Esophagus mucosa (tissue), 1 donor: ENCODE data around the gene PTGDS. TPM values are rescaled to one million over a fixed set of nuclear protein-coding genes. Genes with fewer than 3 reads are reported as not detected.

Experiments used
- ATAC-seq: fragments of 200-7000 bp; cut with Tn5 transposase; one replicate; pipeline ENCODE4 v1.9.1; 2020
- total RNA-seq: library from RNA; stranded (reverse); gene quantifications from one replicate; pipeline ENCODE4 v1.2.4, GENCODE V29; 2023
- donor health status: DM: yes; HTN: yes; CAD: no.

The PTGDS gene
- total RNA-seq, 1 donor from 2014 or later: 18.4 TPM

DNA sequence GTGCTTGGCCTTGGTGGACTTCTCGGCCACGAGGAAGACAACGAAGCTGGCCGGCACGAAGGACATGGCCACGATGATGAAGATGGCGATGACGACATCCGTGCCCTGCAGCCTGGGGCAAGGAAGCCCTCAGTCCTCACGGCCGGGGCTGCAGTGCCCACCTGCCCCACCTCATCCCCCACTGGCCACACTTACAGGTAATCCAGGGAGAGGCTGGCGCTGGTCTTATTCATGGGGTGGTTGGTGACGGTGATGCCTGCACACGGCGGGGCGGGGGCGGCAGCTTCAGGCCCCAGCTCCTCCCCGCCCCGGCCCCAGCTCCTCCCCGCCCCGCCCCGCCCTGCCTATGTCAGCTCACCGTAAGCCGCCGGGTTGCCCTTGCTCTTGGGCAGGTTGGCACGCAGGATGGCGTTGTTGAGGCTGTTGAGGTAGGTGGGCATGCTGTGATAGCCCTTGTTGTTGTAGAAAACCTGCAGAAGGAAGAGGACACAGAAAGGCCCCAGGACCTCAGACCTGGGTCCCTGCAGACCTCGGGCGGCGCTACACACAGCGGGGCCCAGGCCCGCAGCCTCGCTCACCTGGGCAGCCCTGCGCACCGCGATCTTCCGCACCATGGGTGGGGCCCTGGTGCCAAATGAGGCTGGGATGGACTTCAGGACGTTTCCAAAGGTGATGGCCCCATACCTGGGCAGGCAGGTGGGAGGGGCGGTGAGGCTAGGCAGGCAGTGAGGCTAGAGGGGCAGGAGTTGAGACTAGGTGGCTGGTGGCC, 34.8 kb downstream of the PTGDS start:
- ATAC-seq: no peak

DNA sequence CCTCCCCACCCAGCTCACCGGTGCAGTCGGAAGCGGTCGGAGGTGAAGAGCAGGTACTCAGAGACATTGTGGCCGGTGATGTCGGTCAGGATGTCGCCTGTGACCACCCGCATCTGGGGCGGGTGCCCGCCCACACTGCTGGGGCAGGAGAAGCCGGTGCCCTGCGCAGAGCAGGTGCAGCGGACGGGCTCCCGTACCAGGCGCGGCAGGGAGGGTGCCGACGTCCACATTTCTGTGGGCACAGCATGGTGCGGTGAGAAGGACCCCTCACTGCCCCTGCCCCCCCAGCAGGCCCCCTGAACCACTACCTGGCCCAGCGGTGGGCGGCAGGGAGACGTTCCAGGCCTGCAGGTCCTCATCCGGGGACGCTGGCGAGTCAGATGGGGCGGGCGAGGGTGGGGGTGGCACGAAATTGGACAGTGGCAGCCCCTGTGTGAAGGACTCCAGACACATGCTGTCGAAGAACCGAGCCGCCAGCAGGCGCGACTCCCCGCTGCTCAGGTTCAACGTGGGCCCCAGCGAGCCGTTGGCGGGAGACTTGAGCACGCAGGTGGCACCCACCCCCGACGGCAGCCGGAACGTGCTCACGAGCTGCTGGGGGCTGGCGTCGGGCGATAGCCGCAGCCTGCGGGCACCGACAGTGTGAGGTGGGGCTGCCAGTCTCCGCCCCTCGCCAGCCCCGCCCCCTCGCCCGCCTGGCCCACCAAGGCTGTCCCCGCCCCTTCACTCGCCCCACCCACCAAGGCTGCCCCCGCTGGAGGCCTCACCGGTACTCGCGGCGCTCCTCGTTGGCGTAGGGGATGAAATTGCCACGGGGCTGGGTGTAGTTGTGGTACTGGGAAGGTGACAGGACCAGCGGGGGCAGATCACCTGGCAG, 35.6 kb downstream of the PTGDS start:
- no peak for ATAC-seq

DNA sequence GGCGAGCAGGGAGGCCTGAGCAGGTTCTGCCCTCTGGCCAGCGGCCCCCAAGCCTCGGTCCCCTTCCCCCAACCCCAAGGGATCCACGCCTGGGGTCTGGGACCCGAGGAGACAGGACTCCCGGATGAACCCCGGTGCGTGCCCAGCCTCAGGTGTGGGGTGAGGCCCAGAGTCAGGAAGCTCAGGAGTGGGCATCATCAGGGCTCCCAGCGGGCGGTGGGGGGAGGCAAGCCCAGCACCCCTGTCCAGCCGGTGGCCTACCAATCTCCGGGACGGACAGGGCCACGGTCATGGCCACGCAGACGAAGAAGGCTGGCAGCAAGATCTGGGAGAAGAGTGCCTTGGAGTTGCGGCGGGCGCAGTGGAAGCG, 36.3 kb downstream of the PTGDS start:
- no peak for ATAC-seq

DNA sequence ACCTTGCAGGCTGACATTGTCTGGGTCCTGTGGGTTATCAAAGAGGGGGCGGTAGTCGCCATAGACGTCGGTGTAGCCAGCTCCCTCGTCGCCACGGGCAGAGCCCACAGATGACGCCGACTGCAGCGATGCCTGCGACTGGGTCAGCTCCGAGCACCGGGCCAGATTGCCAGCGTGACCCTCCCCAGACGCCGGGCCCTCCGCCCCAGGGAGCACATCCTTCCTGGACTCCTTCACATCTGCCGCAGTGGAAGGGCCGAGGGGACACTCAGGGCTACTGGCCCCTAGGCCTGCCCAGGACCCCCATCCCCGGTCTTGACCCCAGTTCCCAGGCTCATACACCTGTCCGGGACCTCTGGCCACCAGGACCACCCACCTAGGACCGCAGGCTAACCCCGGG, 36.9 kb downstream of the PTGDS start:
- ATAC-seq: no peak

DNA sequence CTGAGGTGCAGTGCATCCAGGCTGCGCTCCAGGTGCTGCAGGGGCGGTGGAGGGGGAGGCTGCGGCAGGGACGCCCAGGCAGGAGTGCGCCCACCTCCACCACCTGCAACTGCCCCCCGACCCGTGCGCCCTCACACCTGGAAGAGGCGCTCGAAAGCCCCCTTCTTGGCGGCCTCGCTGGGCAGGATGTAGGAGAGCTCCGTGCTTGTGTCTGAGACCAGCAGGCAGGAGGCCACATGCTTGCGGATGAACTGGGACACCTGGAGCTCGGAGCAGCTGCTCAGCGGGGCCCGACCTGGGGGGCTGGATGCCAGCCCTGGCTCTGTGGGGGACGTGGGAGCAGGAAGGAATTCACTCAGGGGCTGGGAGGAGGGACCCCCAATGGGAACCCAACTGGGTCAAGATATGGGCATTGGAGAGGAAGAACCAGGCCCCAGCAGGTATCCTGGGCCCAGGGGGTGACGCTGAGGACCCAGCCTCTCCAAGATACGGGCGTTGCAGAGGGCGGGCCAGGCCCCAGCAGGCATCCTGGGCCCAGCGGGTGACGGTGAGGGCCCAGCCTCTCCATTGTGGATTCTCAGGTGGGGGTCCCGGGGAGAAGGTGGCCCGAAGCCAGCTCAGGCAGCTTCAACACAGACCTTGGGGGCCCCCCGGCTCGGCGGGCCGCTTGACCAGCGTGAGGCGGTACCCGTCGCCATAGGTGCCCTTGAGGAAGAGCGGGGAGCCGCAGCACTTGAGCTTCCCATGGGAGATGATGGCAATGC, 37.7 kb downstream of the PTGDS start:
- no peak for ATAC-seq

DNA sequence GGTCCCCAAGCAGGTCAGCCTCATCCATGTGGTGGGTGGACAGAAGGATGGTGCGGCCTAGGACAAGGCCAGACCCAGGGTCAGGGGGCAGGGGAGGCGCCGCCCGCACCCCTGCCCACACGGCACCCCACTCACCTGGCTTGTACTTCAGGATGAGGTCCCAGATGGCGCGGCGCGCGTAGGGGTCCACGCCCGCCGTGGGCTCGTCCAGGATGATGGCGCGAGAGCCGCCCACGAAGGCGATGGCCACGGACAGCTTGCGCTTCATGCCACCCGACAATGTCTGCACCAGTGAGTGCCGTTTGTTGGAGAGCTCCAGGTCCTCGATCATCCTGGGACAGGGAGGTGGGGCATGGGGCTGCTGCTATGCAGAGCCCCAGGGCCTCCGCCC, 38.2 kb downstream of the PTGDS start:
- ATAC-seq: no peak

DNA sequence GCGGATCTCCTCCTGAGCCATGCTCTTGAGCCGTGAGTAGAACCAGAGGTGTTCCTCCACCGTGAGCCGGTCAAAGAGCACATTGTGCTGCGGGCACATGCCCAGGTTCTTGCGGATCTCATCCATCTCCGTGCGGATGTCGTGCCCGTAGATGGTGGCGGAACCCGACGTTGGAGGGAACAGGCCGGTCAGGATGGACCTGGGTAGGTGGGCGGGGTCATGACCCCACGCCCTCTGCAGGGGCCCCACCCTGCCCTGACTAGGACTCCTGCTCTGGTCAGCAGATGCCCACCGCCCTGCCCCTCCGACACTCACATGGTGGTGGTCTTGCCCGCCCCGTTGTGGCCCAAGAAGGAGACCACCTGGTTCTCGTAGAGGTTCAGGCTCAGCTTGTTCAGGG, 38.7 kb downstream of the PTGDS start:
- ATAC-seq: no peak

DNA sequence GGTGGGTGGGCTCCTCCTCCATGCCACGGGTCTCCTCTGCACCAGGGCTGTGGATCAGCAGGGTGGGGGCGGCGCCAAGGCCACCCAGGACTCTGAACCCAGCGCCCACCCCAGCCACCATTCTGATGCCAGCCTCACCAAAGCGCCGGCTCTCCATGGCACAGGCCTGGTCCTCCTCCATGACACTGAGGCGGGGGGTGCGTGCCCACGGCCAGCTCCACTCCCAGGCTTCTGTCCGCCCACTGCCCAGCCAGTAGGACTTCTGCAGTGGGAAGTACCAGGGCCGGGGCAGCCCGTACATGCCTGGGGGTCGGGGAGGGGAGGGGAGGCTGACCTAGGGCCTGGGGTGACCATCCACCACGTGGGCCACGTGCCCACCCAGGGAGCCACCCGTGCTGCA, 39.1 kb downstream of the PTGDS start:
- no peak for ATAC-seq

DNA sequence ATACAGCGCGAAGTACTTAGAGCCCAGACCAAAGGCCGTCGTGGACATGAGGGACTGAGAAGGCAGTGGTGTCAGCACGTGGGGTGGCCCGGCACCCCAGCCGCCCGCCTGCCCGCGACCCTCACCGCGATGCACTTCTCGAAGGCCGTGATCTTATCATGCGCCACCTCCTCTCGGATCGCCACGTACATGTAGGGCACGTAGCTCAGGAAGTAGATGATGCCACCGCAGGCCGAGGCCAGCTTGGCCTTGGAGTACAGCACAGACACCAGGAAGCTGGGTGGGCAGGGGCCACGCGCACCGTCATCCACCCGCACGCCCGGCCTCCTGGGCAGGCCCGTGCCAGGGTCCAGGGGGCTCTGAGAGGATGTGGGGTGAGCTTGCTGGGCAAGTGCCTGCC, 39.8 kb downstream of the PTGDS start:
- ATAC-seq: no peak

DNA sequence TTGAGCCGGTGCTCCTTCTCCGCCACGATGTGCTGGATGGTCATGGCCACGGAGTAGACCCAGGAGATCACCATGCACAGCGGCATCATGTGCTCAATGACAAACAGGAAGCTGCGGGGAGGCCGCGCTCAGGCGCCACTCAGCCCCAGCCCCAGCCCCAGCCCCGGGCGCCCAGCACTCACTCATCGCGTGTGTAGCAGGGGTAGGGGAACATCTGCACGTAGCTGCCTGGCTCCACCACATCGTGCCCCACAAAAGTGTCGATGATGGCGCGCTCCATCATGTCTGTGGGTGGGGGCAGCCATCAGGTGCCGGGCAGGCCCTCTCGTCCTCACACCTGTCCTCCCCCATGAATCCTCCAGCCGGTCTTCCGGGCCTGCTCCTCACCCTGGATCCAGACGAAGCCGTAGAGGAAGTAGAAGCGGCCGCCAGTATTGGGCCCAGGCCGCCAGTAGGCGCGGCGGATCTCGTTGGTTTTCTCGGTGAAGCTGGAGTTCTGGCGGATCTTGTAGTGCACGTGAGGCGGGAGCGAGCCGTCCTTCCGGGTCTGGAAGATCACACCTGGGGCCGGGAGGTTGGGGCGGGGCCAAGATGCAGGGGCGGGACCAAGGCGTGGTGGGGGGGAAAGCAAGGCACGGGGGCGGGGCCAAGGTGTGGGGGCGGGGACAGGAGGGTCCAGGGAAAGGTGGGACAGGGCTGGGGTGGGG, 40.6 kb downstream of the PTGDS start:
- ATAC-seq: no peak

DNA sequence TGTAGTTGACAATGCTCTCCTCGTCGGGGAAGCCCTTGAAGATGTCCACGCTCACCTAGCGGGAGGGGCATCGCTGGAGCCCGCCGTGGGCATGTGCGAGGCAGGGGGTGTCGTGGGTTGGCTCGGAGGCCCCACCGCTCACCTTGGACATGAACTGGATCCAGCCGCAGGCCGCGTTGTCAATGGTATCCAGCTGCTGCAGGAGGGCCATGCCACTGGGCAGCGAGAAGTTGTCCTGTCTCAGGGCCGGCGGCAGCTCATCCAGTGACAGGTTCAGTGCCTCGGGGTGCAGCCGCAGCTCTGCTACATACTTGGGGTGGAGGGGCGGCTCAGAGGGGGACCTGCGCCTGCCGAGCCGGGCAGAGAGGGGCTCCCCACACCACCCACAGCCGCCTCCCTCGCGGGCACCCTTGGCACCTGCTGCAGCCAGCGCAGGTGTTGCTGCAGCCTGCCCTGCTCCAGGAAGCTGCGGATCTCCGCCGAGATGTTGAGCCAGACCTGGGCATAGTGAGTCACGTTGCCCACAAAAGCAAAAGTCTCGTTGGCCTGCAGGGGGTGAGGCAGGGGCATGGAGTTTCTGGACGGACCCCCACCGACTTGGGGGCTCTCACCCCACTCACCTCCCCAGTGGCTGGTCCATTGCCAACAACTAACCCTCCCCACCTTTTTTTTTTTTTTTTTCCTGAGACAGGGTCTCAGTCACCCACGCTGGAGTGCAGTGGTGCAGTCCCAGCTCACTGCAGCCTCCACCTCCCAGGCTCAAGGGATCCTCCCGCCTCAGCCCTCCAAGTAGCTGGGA, 41.7 kb downstream of the PTGDS start:
- peak; percentile 17 for ATAC-seq

DNA sequence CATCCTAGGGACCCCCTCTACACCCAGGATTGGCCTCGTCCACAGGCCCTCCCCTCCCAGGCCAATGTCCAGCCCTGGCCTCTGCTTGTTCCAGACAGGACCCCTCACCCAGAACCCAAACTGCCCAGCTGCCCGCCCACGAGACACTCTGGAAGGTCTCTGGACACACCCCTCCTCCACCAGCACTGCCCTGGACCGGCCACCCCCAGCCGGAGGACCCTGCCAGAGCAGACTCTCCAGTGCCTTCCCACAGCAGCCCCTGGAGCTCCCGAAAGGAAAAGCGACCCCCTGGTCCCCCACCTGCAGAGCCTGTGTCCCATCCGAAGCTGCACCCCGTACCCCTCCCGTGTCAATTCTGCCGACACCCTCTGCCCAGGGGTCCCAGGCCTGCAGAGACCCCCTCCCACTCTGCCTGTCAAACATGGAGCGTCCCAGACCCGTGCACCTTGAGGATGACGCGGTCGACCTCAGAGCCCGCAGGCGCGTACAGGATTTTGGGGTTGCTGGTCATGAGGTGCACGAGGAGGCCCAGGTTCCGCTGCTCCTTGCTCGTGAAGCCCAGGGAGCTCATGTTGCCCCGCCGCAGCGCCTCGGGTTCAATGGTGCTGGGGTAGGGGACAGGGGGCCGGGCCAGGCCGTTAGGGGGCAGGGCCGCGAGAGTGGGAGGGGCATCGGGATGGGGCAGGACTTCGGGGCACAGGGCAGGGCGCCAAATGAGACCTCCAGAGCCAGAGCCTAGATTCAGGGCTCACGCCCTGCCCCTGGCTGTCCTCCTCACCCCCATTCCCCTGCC, 42.8 kb downstream of the PTGDS start:
- ATAC-seq: no peak

DNA sequence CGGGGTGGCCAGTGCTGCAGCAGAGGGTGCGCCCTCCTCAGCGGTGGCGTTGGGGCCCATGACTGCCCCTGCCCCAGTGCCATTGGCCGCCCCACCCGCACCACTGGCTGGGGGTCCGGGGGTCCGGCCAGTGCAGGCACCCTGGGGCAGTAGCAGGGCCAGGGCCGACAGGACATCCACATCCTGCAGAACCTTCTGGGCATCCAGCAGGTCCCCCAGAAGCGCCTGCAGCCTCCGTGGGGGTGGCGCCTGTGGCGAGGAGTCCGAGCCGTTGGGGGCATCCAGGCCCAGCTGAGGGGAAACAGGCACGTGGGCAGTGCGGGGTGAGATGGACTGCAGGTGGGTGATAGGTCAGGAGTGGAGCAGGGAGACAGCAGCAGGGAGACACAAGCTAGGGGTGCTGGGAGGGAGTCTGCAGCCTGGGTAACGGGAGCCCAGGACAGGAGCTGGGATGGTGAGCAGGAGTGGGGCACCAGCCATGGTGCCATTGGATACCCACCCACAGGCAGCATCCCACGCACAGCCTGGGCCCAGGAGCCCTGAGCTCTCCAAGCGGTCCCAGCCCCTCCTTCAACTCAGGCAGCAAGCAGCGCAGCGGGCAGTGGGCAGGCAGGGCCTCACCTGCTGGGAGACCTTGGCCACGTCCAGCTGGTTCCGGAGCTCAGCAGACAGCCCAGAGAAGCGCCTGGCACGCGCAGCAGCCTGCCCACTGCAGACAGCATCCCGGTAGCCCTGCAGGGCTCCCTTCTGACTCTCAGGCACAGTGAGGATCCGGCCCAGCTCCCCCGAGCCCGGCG, 43.7 kb downstream of the PTGDS start:
- no peak for ATAC-seq

DNA sequence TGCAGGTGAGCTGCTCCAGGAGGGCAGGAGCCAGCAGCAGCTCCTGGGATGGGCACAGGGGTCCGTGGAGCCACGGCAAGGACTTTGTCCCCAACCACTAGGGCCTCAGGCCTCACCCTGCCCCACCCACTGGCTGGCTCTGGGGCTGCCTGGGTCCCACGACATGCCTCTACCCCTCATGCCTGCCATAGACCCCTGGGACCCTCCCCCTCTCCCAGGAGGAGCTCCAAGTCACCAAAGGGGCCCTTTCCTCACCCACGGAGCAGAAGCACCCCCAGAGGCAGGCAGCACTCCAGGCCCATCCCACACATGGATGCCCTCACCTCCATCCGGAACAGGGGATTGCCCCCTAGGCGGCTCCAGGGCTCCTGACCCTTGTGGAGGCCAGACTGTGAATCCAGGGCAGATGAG, 44.3 kb downstream of the PTGDS start:
- no peak for ATAC-seq

DNA sequence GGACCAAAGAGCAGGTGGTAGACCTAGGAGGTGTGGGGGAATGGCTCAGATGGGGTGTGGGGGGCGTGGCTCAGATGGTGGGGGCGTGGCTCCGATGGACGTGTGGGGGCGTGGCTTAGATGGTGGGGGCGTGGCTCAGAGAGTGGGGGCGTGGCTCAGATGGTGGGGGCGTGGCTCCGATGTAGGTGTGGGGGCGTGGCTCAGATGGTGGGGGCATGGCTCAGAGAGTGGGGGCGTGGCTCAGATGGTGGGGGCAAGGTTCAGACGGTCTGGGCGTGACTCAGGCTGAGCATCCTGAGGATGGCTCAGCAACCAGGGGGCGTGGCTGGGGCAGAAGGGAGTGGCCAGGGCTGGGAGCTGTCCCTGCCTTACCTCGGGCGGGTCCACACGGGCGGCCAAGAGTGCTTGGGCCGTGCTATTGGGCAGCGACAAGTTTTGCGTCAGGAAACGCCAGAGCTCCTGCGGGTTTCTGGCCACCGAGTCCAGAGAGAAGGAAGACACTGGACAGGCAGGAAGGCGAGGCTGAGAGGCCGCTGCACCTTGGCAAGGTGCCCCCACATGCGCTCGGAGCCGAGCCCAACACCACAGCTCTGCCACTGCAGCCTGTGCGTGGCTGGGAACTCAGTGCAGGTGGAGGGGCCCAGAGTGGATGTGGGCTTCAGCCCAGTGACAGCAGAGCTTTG, 44.8 kb downstream of the PTGDS start:
- ATAC-seq: peak; percentile 84

DNA sequence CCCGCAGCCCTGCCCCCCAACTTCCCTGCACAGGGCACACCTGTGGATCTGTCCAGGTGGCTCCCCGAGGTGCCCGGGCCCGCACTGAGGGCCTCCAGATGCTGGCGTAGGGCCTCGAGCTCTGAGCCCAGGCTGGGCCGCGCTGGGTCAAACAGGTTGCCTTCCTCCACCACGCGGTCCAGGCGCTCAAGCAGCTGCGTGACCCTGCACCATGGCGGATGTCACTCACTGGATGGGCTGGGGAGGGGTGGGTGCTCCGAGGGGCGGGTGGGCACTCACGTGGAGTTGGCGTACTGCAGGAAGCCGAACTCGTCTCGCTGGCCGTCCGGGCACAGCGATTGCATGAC, 45.3 kb downstream of the PTGDS start:
- no peak for ATAC-seq

DNA sequence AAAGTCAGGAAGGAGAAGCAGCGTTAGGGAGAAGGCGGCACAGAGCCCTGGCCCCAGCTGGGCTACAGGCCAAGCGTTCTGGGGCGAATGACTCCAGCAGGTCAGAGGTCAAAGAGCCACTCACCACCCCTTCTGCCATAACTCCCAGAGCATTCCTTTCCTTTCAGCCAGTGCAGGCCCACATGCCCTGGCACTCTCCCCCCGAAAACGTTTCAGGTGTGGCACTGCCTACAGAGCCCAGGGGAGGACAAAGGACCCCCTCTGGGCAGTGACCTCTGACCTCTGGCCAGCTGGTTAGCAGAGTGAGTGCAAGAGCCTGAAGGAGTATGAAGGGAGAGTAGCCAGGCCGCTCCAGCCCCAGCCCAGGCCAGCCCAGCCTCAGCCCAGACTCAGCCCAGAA, 45.9 kb downstream of the PTGDS start:
- no peak for ATAC-seq

DNA sequence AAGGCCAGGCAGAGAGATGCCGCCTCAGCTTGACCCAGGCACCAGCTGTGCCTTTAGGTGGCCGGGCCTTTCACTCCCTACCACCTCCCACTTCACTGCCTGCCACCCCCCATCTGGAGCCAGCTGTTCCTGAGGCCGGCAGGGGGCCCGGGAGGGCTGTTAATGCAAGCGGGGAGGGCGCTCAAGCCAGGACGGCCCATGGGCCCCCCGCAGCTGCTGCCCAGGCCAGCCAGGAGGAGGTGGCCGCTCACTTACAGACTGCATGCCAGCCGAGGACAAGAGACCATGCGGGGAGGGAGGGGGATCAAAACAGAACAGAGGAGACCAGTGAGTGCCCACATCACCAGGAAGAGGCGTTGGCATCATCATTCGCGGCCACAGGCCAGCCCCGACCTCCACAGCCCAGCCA, 46.3 kb downstream of the PTGDS start:
- no peak for ATAC-seq

DNA sequence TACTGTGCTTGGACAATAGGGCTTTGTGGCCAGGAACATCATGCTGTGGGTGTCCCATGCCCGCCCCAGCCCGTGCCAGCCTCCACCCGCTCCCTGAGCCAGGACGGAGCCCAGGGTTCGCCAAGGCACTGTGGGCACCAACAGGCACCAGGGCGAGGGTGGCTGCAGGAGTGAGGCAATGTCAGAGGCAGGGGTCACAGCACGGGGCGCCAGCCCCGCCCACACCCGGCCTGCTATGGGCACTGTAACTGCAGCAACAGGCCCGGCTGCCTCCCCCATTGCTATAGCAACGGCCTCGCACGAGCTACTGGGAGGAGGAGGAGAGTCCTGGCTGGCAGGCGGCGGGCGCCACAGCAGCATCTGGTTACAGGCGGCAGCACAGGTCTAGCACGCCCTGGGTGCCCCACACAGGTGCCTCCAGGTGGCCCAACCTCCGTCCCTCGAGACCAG, 48.2 kb downstream of the PTGDS start:
- ATAC-seq: peak; percentile 47

DNA sequence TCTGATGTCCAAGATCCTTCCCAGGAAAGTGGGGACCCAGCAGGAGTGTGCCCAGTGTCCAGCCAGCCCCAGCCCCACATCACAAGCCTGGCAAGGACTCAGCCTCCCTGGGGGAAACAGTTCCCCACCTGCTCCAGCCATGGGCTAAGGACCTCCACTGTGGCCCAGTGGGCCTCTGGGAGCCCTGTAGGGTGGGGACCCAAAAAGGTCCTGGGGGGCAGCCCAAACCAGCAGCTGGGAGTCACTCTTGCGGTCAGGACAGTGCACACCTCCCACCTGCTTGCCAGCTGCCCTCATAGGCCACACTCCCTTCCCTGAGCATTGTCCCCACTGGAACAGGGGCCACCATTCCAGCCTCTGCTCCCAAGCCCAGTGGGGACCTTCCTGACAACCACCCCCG, 49.1 kb downstream of the PTGDS start:
- ATAC-seq: no peak
